Measurements from ENCODE around the gene SLC24A3.
"Not testable (repeated sequence)": the region's sequence is repeated elsewhere in the genome, so short reads cannot be mapped to it uniquely, and the experiment has no call there.

SLC24A3 gene

DNA sequence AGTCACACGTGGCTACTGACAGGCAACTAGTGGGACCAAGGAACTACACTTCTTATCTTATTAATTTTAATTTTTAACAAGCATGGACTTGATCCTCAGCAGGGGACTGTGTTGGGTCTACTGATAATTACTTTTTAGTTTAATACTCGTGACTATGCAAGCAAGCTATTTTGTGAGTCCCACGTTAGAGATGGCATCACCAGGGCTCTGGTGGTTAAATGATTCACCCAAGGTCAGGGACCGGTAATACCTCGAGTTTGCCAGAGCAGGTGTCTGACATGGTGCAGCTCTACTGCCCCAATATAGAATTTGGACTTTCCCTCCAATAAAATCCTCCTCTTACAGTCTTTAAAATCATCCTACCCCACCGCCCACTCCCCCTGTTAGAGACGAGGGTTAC is 447.0 kb downstream of the SLC24A3 start:
- in situ Hi-C loops (cut with MboI; ENCODE audit: low sequenced_read_pairs) = loop anchor here (25.0 kb wide), 1 partner anchor 447 kb away; the partner anchor contains the start of gene SLC24A3

DNA sequence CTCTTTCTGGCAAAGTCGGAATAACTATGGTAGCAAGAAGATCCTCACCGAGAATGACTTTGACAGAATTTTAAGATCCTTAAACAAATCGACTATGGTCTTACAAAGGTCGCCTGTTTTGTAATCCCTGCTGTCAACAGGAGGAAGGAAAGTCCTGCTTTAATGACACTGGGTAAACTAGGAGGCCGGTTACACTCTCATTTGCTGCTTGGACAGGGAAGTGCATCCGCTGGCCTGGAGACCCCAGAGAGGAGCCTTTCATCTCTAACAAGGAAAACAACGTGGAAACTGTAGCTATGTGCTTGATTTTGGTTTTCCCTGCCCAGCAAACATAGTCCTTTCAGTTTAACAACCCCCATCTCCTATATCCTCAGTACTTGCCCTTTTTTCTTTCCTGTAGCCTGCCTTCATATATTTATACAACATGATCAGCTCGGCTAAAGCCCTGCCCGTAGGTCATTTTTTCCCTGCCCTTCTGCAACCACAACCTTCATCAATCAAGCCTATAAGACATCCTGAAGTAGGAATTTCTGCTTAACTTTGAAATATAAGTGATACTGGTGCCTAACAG is 448.5 kb downstream of the SLC24A3 start:
- in situ Hi-C loops (cut with MboI; ENCODE audit: low sequenced_read_pairs) = loop anchor here (25.0 kb wide), 1 partner anchor 449 kb away; the partner anchor contains the start of gene SLC24A3

DNA sequence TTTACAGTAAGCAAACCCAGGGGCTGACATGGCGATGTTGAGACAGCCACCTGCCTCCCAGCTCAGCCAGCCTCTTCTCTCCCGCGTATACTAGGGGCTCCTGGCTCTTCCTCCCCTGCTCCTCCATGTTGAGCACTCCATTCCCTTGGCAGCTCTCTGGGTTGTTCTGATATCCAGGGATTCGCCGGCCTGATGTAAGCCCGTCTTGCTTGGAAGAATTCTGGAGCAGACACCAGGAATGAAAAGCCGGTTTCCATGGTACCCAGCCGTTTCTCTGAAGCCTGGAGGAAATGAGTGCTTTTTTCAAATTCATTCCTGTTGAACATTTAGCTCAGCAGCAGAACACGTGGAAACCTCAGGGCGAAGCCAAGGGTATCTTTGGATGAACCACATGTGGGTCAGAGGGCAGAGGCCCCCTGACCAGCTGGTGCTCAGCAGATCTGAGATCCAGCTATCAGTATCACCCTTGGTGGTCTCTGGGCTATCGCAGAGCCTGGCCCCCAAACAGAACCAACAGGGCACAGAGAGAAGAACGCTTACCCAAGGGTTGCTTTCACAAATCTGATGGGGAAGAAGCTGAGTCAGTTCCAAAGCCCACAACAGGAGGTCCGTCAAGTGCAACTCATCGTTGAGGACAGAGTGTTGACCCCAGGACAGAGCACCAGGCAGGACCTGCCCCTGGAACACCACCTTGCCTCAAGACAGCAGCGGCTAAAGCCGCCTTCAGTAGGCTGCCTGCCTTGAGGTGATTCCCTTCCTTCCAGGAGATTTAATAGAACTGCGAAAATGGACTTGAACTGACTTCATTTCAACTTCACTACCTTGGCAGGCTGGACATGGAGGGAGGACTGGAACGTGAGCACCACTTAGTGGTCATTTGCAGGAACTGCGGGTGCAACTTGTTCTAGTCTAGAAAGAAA is 449.5 kb downstream of the SLC24A3 start:
- in situ Hi-C loops (cut with MboI; ENCODE audit: low sequenced_read_pairs) = loop anchor here (25.0 kb wide), 1 partner anchor 450 kb away; the partner anchor contains the start of gene SLC24A3

DNA sequence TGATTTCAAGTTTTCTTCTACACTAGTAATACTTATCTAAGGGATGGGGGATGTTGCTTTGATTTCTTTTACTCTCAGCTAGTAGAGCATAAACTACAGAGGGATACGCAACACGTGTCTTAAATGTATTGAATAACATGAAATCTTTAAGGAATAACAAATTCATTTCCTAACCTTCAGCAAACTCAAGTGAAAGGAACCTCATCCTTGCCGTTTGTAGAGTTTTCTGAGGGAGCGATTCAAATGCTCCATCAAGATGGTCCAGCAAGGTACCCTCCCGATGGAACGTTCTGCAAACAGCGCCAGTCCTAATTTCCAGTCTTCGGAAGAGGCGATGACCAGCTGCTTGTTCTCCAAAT is 450.2 kb downstream of the SLC24A3 start:
- in situ Hi-C loops (cut with MboI; ENCODE audit: low sequenced_read_pairs) = loop anchor here (25.0 kb wide), 1 partner anchor 450 kb away; the partner anchor contains the start of gene SLC24A3

DNA sequence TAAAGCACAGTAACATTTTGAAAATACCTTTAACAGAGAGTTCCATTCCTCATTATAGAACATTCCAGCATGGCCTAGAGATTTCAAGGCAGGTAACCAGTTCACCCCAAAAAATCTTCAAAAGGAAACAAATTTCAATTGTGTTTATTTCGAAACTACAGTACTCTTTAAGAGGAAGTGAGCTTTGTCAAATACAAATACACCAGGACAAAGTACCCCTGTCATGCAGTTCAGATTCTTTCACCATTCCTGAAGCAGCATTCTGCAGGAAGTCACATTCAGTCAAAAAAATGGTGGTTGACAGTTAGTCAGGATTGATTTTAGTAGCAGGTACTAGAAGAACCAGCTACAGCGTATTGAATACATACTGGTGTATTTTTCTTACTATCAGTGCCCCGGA is 456.0 kb downstream of the SLC24A3 start:
- in situ Hi-C loops (cut with MboI; ENCODE audit: low sequenced_read_pairs) = loop anchor here (25.0 kb wide), 1 partner anchor 456 kb away; the partner anchor contains the start of gene SLC24A3

DNA sequence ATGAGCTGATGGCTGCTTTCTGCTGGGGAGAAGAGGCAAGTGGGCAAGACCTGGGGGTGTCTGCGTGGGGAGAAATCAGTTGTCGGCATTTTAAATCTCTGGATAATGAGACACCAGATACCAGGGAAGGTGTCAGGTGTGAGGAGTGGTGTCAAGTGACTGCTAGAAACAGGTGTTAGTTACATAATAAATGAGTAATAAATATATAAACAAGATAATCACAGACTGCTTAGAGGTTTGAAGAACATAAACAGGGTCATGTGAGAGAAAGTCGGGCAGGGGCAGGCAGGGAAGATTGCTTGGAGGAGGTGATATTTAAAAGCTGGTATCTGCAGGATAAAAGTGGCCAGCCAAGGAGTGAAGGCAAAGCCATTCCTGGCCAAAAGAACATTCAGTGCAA is 458.4 kb downstream of the SLC24A3 start:
- in situ Hi-C loops (cut with MboI; ENCODE audit: low sequenced_read_pairs) = loop anchor here (25.0 kb wide), 1 partner anchor 459 kb away; the partner anchor contains the start of gene SLC24A3

DNA sequence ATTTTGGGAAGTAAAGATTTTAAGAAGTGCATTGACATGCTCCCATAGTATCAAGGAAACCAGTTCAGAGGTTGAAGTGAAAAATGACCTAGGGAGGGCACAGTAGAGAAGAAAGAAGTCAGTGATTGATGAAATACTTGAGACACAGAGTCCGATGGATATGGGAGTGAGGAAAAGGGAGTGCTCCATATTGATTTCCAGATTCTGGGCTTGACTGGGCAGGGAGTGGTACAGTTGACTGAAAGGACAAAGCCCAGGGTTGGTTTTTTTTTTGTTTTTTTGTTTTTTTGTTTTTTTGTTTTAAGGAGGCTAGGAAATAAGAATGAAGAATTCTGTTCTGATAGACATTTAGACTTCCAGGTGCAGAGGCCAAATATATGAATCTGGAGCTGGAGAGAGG is 458.9 kb downstream of the SLC24A3 start:
- in situ Hi-C loops (cut with MboI; ENCODE audit: low sequenced_read_pairs) = loop anchor here (25.0 kb wide), 1 partner anchor 459 kb away; the partner anchor contains the start of gene SLC24A3

DNA sequence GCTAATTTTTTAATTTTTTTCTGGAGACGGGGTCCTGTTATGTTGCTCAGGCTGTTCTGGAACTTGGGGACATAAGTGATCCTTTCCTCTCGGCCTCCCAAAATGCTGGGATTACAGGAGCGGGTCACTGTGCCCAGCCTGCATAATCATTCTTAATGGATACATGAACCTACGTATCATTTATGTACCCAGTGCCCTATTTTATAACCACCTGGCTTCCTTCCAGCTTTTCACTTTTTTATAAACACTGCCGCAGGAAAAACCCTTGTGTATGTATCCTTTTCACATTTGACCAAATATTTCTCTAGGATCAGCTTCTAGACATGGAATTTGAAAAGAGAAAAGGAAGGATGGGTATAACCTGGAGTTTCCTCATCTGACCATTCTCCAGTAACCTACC is 460.1 kb downstream of the SLC24A3 start:
- in situ Hi-C loops (cut with MboI; ENCODE audit: low sequenced_read_pairs) = loop anchor here (25.0 kb wide), 1 partner anchor 460 kb away; the partner anchor contains the start of gene SLC24A3

DNA sequence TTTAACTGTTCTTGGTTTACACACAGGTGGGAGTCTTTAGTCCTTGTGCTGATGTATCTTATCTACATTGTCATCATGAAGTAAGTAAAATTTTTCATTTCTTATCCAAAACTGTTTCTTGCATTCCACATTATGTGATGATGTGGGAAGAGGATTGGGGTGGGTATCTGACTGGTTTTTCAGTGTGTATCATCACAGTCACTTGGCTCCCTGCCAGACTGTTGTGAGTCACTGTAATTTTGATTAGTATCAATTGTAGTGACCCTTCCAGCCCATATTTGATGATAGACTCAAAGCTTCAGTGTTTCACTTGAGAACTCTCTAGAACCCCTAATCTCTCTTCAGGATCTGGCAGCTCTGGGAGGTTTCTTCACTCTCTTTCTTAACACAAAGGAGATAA is 461.1 kb downstream of the SLC24A3 start:
- in situ Hi-C loops (cut with MboI; ENCODE audit: low sequenced_read_pairs) = loop anchor here (25.0 kb wide), 1 partner anchor 461 kb away; the partner anchor contains the start of gene SLC24A3

DNA sequence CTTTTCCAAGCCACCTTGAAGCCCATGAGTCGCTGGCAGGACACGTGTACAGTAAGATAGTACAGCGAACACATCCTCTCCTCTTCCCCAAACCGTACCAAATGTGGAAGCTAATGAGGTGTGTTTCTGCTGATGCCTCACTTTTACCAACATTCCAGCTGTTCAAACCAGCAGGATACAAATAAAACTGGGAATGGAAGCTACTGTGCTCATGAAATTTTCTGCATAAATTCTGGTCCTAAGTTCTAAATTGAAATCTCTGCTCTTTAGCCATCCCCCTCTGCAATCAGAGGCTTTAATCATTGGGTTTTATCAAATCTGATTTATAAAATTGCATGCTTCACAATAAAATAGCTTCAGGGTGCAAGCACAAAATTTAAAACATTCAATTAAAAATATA is 463.8 kb downstream of the SLC24A3 start:
- in situ Hi-C loops (cut with MboI; ENCODE audit: low sequenced_read_pairs) = no loop called here

DNA sequence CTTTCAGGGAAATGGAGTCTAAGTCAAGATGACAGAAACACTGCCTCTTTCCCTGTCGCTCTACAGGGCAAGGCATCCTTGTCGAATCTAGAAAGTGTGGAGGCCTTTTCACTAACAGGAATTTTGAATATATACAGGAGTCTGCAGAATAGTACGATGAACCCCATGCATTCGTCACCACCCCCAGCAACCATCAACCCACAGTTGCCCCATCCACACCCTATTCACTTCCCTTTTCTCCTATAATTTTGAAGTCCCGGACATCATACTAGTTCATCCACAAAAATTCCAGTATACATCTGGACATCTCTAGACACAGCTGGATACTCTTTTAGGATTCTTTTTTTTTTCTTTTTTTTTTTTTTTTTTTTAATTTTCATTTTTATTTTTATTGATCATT is 464.9 kb downstream of the SLC24A3 start:
- in situ Hi-C loops (cut with MboI; ENCODE audit: low sequenced_read_pairs) = no loop called here

DNA sequence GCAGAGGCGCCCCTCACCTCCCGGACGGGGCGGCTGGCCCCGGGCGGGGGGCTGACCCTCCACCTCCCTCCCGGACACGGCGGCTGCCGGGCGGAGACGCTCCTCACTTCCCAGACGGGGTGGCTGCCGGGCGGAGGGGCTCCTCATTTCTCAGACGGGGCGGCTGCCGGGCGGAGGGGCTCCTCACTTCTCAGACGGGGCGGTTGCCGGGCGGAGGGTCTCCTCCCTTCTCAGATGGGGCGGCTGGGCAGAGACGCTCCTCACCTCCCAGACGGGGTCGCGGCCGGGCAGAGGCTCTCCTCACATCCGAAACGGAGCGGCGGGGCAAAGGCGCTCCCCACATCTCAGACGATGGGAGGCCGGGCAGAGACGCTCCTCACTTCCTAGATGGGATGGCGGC is 466.1 kb downstream of the SLC24A3 start:
- in situ Hi-C loops (cut with MboI; ENCODE audit: low sequenced_read_pairs) = not testable (repeated sequence)

DNA sequence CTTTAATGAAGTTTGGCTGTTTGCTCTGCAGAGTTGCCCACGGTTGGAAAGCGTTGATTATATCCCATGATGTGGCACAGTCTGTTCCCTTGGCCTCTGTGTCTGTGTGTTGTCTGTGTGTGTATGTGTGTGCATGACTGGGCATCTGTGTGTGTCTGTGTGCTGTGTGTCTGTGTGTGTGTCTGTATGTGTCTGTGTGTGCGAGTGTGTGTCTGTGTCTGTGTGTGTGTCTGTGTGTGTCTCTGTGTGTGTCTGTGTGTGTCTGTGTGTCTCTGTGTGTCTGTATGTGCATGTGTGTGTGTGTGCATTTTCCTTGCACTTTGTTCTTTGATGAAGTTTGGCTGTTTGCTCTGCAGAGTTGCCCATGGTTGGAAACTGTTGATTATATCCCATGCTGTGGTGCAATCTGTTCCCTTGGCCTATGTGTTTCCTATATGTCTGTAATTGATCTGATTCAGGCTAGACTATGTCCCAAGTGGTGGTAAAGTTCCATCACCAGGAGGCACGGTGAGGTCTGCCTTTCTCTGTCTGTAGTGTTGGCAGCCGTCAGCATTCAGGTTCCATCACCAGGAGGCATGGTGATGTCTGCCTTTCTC is 467.6 kb downstream of the SLC24A3 start:
- in situ Hi-C loops (cut with MboI; ENCODE audit: low sequenced_read_pairs) = no loop called here

DNA sequence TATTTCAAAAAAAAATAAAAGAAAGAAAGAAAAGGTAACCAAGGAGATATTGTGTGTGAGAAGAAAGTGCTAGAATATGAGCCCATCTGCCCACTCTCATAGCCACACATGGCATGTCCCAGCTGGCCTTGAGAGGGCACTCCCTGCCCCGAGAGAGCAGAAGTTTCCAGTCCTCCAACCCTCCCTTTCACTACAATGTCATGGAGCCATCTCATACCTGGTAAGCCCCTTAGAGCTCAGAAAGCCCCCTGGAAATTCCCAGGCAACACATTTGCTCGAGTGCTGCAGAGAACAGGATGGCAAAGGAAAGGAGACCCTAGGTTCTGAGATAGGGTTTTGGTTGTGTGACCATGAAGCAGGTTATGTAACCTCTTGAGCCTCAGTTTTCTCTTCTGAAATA is 469.8 kb downstream of the SLC24A3 start:
- in situ Hi-C loops (cut with MboI; ENCODE audit: low sequenced_read_pairs) = no loop called here

DNA sequence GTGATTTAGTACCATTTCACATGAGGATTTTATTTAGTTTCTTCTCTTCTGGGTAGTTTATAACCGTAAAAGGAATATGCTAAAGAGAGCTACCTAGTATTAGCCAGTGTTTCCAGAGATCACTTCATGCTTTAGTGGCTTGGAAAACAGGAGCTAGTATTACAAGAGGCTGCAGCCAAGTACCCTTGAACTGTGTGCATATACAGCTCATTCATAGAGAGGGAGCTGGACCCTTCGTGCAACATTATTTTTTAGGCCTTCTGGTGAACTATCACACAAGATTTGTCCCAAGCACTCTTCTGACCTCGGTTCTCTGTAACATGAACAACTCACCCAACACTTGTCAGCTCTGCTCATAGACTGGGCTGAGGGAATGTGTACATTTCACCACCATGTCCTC is 470.7 kb downstream of the SLC24A3 start:
- in situ Hi-C loops (cut with MboI; ENCODE audit: low sequenced_read_pairs) = no loop called here

DNA sequence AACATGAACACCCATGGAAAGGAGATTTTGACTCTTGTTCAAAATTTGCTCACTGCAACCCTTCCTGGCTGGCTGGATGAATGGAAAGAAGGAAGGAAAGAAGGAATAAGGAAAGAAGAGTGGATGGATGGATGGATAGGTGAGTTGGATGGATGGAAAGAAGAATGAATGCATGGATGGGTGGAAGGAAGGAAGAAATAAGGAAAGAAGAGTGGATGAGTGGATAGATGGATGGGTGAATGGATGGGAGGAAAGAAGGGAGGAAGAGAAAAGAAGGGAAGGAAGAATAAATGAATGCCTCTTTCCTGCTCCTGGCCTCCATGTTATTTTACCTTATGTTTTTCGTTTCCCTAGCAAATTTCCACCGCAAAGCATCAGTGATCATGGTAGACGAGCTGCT is 471.4 kb downstream of the SLC24A3 start:
- in situ Hi-C loops (cut with MboI; ENCODE audit: low sequenced_read_pairs) = no loop called here

DNA sequence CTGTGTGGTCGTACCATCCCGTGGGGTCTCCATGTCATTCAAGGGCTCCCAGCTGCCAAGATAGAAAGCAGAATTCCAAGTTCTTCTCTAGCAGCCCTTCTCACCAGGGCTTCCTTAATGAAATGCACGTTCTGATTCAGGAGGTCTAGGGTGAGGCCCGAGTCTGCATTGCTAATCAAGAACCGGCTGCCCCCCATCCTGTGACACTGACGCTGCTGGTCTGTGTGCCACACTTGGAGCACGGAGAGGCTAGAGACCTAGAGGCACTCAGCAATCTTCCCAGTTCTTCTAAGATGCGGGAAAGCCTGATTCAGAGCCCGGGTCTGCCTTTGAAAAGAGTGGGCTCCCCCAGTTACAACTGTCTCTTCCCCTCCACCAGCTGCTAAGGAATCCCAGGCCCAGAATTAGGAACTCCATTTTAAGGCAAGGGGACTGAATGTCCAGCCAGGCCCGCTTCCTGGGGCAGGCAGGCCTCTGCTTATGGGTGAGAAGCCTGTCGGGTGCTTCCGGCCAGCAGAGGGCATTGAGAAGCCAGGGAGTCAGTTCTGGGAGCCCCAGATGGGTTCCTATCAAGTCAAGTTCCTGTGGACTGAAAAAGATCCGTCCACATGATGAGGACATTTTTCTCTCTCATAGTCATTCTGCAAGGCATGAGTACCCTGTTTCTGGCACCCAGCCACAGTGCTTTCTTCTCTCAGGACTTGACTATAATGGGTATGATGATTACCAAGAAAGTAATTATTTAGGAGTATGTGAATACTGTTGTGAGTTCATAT is 475.8 kb downstream of the SLC24A3 start:
- in situ Hi-C loops (cut with MboI; ENCODE audit: low sequenced_read_pairs) = no loop called here

DNA sequence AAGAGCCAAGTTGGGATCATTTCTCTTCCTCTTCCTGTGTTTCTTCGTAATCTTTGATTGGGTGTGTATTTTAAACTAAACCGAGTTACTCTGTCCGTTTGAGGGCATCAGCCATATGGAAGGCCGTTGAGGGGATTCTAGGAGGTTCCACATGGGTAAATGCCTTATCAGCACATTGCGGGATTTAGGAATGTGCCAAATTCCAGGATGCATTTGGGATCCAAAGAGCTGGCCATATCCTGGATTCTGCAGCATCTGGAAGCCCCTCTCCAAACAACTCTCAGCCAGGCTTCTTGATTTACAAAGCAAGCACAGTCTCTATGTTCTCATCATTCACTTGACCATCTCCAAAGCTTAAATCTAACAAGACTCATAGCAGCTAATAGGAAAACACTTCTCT is 478.0 kb downstream of the SLC24A3 start:
- in situ Hi-C loops (cut with MboI; ENCODE audit: low sequenced_read_pairs) = no loop called here

DNA sequence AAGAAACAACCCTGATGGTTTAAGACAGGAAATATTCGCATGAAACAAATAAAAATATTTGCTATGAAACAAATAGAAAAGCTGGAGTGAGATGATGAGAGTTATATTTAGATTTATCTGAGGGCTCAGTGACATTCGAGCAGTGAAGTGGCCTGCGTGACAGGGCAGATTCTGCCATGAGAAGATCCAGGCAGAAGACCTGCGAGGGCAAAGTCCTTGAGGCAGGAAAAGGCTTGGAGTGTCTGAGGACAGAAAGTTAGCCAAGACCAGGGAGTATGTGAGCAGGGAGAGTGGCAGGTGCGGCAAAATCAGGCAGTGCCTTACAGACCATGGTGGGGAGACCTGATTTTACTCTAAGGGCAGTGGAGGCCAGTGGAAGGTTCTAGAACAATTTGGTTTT is 478.7 kb downstream of the SLC24A3 start:
- in situ Hi-C loops (cut with MboI; ENCODE audit: low sequenced_read_pairs) = no loop called here

DNA sequence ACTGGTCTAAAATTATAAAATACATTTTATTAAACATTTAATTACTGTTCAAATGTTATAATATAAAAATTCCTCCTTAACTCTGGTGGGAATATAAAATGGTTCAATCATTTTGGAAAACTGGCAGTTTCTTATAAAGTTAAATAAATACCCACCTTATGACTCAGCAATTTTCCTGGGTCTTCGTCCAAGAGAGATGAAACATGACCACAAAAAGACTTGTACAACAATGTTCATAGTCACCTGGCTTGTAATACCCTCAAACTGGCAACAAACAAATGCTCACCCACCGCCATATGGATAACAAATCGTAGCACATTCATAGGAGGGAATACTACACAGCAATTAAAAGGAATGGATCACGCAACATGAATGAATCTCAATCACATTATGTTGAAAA is 479.7 kb downstream of the SLC24A3 start:
- in situ Hi-C loops (cut with MboI; ENCODE audit: low sequenced_read_pairs) = no loop called here

DNA sequence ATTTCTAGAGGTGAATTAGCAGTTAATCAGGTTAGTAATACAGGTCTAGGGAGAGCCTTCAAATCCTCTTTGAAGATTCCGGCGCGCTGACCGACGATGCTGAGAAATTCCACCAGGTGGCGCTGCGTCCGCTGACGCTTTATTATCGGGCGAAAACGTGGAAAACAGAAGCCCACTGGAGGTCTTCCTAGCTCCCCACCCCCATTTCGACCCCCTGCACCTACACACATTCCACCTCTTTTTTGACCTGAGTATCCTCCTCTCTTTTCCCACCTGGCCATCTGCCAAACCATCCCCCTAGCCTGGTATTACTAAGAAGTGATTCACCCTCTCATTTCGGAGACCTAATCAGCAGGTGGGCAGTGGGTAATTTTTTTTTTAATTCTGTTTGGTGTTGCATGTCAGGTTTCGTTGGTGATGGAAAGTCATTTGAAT is 480.3 kb downstream of the SLC24A3 start:
- in situ Hi-C loops (cut with MboI; ENCODE audit: low sequenced_read_pairs) = no loop called here
